SJCRH30 (cell line): ENCODE data around the gene HOXA1. TPM values are rescaled to one million over a fixed set of nuclear protein-coding genes. Genes with fewer than 3 reads are reported as not detected.

Experiments used
- DNase-seq, 2 experiments: peaks; one replicate each; pipeline ENCODE4 v3.0.0-alpha.2; 2015 to 2020
- H3K27ac ChIP-seq: fragments of 250-450 bp; sonication (Bioruptor Pico); 2 replicates; pipeline ENCODE4 v1.5.1; 2020; ENCODE audit warnings: mild to moderate bottlenecking, moderate library complexity
- H3K27me3 ChIP-seq: fragments of 250-450 bp; sonication (Bioruptor Pico); 2 replicates; pipeline ENCODE4 v1.5.1; 2020; ENCODE audit warnings: mild to moderate bottlenecking, moderate library complexity
- H3K36me3 ChIP-seq: fragments of 250-450 bp; sonication (Bioruptor Pico); 2 replicates; pipeline ENCODE4 v1.5.1; 2020; ENCODE audit warnings: mild to moderate bottlenecking, moderate library complexity
- H3K4me1 ChIP-seq: fragments of 250-450 bp; sonication (Bioruptor Pico); 2 replicates; pipeline ENCODE4 v1.5.1; 2020; ENCODE audit warnings: mild to moderate bottlenecking, moderate library complexity
- H3K4me3 ChIP-seq: fragments of 250-450 bp; sonication (Bioruptor Pico); 2 replicates; pipeline ENCODE4 v1.5.1; 2020; ENCODE audit warnings: mild to moderate bottlenecking, moderate library complexity
- H3K9me3 ChIP-seq: fragments of 250-450 bp; sonication (Bioruptor Pico); replicated peaks from 2 replicates; pipeline ENCODE4 v1.5.1; 2020; ENCODE audit warnings: mild to moderate bottlenecking, moderate library complexity
- total RNA-seq: library from RNA; depleted of rRNA; stranded (reverse); fragments of >200 nt; shearing (Covaris generic); gene quantifications from 2 replicates; pipeline ENCODE4 v1.2.3, GENCODE V29; 2014

HOXA1 gene
- total RNA-seq, 1 experiment from 2014 or later, result 7.3 TPM

DNA sequence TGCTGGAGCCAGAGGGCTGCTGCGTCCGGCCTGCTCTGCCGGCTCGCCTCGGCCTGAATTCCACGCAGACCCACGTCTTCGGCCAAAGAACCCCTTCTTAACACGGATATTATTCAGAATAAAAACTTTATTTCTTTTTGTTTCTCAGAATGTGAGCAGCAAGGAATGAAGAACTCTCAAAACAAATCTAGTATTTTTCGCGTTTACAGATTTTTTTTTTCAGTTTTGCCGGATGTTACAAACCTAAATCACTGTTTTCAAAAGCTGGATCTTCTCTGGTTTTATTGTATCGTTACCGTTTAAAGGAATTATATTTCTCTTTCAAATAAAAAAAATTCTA, 11.1 kb upstream of the HOXA1 start:
- DNase-seq, result no peak
- Histone ChIP-seq H3K36me3 (peaks cover 30% of the 10 kb centered on the region), H3K27me3 (no peaks in the 10 kb centered on the region), H3K9me3 (0 out of 2 replicates have a peak, but pooled peaks cover 2% of the 10 kb centered on the region), H3K4me1 (peaks cover 13% of the 10 kb centered on the region), H3K4me3 (no peak overlapping the region), H3K27ac (no peak overlapping the region)

DNA sequence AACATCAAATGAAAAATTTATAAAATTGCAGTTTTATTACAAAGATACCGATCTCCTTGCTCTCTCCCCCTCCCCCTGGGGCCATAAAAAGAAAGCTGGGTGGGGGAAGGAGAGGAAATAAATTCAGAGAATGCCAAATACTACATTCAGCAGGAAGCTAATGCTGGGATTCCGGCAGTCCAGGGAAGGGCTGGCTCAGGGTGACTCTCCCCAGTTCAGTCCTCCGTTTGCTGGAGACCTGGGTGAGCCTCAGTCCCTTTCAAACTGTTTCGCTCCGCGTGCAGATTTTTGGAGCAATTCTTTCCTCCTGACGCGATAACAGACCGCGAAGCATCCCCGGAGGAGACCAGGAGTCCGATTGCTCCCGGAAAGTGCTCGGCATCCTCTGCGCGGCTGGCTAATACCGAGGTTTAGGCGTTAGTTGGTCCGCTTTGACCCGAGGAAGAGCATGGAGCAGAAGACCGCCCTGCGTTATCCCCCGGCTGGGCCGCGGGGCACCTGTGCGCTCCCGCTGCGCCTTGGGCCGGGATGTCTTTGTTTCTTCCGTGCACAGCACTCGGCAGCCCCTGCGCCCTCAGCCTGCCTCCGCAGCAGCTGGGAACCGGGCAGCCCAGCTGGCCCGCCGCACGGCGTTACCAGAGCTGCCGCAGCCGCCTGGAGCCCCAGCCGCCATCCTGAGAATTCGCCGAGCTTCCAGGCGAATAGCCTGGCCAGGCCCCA, 10.5 kb upstream of the HOXA1 start:
- H3K4me3 ChIP-seq, result no peak overlapping the region
- no peak for DNase-seq
- 0 out of 2 replicates have a peak, but pooled peaks cover 2% of the 10 kb centered on the region for H3K9me3 ChIP-seq
- no peaks in the 10 kb centered on the region for H3K27me3 ChIP-seq
- H3K36me3 ChIP-seq, result peaks cover 30% of the 10 kb centered on the region
- peaks cover 8% of the 10 kb centered on the region for H3K4me1 ChIP-seq
- H3K27ac ChIP-seq, result no peak overlapping the region

DNA sequence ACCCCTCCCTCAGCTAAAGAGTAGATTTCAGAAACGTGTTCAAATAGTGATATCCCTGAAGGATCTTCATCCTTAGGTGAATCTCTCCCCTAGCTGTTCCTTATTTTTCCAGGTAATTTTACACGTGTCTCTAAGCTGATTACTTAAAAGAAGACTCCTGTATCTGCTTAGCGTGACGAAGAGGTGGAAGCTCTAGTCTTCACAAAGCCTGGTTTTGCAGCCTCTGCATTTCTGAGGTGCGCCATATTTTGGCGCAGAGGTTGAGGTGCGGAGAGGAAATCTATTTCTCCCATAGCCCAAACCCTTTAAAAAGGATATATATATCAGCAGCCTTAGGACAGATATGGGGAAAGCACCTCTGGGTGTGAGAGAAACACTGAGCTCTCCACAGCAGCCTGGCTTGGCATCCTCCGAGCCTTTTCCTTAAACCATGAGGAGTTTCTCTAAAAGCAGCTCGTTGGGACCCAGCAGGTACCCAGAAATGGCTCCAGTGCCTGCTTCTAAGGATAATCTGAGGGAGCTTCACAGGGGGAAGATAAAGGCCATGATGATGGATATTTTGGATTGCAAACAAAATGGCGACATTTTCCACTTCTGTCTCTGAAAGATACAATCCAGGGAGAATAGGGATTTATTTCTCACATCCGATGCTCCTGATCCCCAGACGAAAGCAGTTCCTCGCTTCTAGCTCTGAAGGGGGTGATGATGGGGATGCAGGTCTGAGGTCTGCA, 9.7 kb upstream of the HOXA1 start:
- Histone ChIP-seq H3K27me3 (no peaks in the 10 kb centered on the region), H3K27ac (no peak overlapping the region), H3K4me1 (no peaks in the 10 kb centered on the region), H3K9me3 (0 out of 2 replicates have a peak, but pooled peaks cover 2% of the 10 kb centered on the region), H3K4me3 (no peak overlapping the region), H3K36me3 (peaks cover 30% of the 10 kb centered on the region)
- DNase-seq, result no peak

DNA sequence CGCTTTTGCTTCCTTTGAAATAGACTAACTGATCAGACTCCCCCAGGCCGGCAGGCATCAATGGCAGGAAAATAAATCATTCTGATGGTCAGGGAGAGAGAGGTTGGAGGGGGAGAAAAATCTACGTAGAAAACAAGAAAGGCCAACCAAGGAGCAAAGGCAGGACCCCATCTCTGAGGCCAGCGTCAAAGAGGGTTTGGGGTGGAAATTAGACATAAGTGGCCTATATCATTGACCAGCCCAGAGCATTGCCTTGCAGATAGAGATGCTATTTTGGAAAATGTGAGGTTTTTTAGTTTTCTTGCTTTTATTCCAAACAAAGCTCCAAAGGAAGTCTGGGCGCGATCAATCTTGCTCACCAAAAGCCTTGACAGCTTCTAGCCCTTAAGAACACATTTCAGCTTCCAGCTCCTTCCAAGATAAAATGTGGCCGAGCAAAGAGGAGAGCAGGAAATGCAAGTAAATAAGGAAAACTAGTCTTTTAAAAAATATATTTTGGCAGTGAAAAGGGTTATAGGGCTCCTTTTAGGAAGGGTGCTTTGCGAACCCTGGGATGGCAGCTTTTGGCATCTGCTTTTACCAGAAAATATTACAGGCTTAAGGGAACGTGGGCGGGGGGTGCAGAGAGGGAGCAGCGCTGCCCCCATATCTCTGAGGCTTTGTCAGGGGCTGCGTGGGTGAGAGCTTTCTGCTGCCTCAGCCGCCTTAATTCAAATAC, 8.7 kb upstream of the HOXA1 start:
- Histone ChIP-seq H3K36me3 (peaks cover 28% of the 10 kb centered on the region), H3K27me3 (no peaks in the 10 kb centered on the region), H3K9me3 (0 out of 2 replicates have a peak, but pooled peaks cover 2% of the 10 kb centered on the region), H3K4me3 (no peak overlapping the region), H3K27ac (no peak overlapping the region), H3K4me1 (no peaks in the 10 kb centered on the region)
- DNase-seq, result no peak

DNA sequence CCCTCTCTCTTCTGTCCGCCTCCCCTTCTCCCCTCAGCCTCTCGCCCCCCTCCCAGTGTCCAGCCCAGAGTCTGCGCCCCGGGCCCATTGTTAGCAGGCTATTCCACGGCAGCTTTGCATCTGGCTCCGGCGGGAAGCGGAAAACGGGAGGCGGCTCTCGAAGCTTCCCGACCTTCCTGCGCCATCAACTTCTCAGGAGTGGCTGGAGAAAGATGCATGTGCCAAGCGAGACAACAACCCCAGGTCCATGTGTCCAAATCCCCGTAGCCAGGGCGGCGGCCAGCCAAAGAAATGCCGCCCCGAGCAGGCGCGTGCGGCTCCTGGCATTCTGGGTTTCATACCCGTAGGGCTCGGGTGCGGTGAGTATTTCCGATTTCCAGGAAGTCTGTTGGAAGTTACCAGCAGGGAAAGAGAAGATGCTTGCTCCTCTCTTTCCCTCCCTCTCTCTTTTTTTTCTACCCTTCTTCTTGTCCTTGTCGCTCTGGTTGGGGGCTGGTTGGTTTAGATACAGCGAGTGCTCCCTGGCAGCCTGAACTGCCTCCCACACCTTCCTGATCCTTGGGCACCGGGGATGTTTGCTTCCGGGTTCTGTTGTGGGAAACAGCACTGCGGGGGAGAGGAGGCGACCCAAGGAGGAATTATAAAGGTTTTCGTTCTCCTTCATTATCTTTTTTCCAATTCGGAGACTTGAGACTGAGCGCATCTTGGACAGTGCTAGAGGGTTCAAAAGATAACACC, 7.9 kb upstream of the HOXA1 start:
- no peak overlapping the region for H3K27ac ChIP-seq
- H3K9me3 ChIP-seq, result 0 out of 2 replicates have a peak, but pooled peaks cover 2% of the 10 kb centered on the region
- no peak for DNase-seq
- no peak overlapping the region for H3K4me3 ChIP-seq
- no peaks in the 10 kb centered on the region for H3K27me3 ChIP-seq
- H3K36me3 ChIP-seq, result peaks cover 26% of the 10 kb centered on the region
- no peaks in the 10 kb centered on the region for H3K4me1 ChIP-seq

DNA sequence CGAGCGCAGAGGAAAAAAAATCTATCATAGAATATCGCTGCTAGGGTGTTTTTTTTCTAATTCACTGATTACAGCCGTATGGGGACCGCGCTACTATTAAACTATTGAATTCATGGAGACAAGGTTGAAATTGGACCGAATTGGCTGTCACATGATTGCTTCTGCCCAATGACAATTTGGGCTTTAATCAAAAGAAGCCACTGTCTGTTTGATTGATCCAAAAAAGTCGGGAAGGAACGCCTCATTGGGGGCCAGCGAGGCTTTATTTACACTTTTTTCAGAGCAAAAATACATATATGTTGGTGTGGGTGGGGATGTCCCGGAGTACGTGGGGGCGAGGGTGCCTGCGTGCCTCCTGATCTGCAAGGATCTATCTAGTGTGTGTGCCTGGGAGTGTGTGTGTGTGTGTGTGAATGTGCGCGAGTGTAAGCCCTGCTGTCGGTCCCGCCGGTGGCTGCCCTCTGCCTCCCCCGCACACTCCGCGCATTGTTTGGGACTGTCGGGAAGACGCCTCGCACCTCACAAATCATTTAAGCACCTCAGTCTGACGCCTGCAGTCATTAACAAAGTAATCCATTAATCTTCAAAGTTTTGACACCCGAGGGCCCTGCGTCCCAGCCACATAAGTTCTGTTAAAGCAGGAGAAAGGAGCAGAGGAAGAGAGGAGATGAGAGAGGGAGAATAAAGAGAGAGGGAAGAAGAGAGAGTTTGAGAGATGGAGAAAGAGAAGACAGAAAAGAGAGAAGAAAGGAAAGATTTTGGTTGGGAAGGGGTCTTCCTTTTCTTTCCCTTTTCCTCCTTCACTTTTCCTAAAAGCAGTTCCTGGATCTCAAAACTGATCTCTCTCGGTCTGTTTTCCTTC, 7.0 kb upstream of the HOXA1 start, which contains the start of gene HOXA2:
Gene HOXA2 (minus strand): TSS at position 103 of the 862 bp plus-strand sequence. CDS start 183 bp downstream, outside the sequence.
- Histone ChIP-seq H3K27ac (no peak within 1 kb of the TSS), H3K36me3 (peaks cover 25% of the 10 kb centered on the region), H3K27me3 (no peaks in the 10 kb centered on the region), H3K4me3 (no peak within 1 kb of the TSS), H3K4me1 (no peaks in the 10 kb centered on the region), H3K9me3 (0 out of 2 replicates have a peak, but pooled peaks cover 2% of the 10 kb centered on the region)
- no peak for DNase-seq

DNA sequence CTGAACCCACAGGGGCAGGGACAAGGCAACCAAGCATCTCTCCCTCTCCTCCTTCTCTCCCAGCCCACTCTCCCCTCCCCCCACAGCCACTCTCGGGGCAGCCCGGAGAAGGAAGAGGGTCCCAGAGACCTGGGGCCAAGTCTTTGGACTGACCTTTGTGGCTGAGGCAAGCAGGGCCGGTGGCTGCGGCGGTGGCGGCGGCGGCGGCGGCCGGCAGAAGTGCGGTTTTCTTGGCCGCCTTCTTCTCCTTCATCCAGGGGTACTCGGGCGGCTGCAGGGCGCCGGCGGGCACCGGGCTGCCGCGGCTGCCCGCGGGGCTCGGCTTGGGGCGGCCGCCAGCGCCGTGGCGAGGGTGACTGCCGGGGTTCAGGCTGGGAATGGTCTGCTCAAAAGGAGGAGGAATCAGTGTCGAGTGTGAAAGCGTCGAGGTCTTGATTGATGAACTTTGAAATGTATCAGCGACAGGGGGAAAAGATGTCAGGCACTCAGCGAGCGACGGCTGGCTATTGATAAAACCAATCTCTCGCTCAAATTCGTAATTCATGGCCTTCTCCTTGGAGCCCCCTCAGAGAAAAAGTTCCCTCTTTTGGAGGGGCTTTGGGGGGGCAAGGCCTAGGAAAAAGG, 6.3 kb upstream of the HOXA1 start:
- Histone ChIP-seq H3K9me3 (0 out of 2 replicates have a peak, but pooled peaks cover 1% of the 10 kb centered on the region), H3K36me3 (peaks cover 21% of the 10 kb centered on the region), H3K4me3 (no peak overlapping the region), H3K4me1 (no peaks in the 10 kb centered on the region), H3K27me3 (no peaks in the 10 kb centered on the region), H3K27ac (no peak overlapping the region)
- DNase-seq, result no peak

DNA sequence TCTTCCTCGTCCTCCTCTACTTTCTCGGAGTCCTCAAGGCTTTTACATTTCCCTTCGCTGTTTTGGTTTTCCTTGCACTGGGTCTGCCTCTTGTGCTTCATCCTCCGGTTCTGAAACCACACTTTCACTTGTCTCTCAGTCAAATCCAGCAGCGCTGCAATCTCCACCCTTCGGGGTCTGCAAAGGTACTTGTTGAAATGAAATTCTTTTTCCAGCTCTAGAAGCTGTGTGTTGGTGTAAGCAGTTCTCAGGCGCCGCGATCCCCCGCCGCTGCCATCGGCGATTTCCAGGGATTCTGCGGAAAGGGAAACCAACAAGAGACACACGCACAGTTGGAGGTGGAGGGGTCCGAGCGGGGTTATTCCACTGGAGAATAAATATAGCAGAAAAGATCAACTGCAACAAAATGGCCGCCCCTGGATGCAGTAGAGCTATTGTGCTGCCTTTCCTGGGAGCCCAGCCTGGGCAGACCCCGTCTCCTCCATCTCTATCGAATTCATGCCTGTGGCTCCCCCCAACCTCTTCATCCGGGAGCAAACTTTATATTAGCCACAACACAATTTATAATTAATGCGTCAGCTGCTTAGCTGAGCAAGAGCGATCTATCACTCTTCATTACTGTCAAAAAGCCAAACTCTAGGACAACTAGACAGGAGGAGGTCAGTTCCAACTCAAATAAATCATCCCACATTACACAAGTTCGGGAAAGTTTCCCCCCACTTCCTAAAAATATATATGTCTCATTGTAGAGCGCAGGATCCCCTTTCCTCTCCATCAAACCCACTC, 5.6 kb upstream of the HOXA1 start:
- Histone ChIP-seq H3K9me3 (no peaks in the 10 kb centered on the region), H3K36me3 (peaks cover 14% of the 10 kb centered on the region), H3K27ac (no peak overlapping the region), H3K4me1 (no peaks in the 10 kb centered on the region), H3K27me3 (no peaks in the 10 kb centered on the region), H3K4me3 (no peak overlapping the region)
- DNase-seq, result no peak

DNA sequence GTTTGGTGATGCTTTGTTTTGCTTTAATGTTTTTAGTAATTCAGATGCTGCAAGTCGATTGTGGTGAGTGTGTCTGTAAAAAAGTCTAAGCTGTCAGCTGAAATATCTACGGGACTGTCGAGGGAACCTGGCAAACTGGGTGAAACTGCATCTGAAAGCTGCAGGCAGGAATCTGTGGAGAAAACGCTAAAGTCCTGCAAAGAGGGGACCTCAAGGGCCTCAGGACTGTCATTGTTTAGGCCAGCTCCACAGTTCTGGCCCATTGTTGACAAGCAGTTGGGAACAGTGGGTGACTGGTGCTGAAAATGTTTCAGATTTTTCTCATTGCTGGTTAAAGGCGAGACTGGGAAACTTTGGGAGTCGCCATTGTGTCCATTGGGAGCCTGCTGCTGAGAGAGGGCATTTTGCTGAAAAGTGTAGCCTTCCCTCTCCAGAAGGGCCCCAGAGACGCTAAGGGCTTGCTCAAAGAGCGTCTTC, 4.9 kb upstream of the HOXA1 start:
- no peak overlapping the region for H3K4me3 ChIP-seq

DNA sequence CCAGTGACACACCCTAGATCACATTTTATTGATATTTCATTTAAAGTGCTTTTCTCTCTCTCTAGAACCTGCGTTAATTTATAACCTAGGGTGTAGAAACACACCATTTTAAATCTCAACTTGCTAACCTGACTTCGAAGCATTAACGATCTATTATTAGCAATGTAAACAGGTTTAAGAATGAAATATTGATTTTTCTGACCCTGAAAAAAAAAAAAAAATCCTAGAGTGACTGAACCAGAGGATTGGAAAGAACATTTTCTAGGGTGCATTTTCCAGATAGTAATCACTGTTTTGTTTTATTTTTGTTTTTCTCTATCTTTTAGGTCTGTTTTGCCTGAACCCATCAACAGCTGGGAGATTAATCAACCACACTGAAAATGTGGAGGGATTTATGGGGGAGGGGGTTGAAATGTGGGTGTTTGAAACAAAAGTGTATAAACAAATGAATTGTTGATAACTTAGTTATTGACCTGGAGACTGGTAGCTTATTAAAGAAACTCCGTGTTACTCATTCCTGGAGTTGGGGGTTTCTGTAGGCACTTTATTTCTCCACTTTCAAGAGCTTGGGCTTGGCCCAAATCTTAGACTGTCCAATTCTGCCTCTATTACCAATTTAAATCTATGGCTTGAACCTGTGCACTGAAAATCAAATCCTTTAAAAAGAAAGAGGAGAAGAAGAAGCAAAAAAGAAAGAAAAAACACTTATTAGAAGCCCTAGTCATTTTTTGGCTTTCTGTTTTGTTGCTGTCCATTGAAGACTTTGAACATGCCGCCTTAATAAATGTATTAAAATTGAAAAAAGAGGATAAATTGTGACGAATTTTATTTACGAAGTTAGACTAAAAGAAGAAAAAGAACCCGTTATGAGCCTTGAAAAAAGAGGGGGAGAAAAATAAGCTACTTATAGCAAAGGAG, 3.9 kb upstream of the HOXA1 start:
- H3K27ac ChIP-seq, result no peak overlapping the region
- H3K9me3 ChIP-seq, result no peaks in the 10 kb centered on the region
- no peak for DNase-seq
- no peak overlapping the region for H3K4me3 ChIP-seq
- H3K4me1 ChIP-seq, result no peaks in the 10 kb centered on the region
- peaks cover 11% of the 10 kb centered on the region for H3K36me3 ChIP-seq
- H3K27me3 ChIP-seq, result no peaks in the 10 kb centered on the region

More for the DNA sequence above, 4.9 kb upstream of the HOXA1 start:
- H3K27ac ChIP-seq, result no peak overlapping the region
- no peak for DNase-seq
- no peaks in the 10 kb centered on the region for H3K27me3 ChIP-seq
- peaks cover 11% of the 10 kb centered on the region for H3K36me3 ChIP-seq
- H3K9me3 ChIP-seq, result no peaks in the 10 kb centered on the region
- H3K4me1 ChIP-seq, result no peaks in the 10 kb centered on the region

DNA sequence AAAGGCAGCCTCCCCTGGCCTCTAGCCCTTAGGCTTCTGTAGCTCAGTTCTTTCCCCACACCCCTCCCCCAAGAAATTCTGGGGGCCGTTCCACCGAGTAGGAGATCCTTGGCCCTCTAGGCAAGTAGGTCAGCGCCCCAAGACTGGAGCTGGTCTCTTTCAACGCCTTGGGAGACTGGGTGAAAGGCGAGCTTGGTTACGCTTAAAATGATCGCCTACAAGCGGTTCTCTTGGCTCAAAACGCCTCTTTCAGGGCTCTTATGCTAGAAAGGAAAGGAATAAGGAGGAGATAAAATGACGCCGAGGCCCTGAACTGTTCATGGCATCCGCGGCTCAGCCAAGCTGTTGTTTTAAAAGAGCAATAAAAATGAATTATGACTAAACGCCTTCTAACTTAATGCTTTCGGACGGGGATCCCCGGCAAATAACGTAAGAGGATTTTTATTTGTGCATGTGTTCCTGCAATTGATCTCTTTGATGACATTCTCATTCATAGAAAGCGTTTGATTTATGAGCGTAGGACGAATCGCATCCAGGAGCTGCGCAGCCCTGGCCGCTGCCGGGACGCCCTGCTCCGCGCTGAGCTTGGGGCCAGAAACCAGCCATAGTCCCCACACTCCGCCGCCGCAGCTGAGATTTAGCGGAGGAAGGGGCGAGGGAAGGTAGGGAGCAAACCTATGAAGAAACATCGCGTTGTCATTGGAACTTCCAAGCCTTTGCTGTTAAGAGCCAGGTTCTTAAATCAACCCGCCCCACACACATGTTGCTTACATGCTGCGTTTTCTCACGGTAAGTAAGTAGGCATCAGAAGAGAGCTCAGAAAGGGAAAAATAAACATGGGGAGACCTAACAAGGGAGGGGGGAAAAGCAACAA, 3.0 kb upstream of the HOXA1 start:
- Histone ChIP-seq H3K36me3 (peaks cover 11% of the 10 kb centered on the region), H3K27ac (no peak overlapping the region), H3K4me3 (no peak overlapping the region), H3K27me3 (no peaks in the 10 kb centered on the region), H3K4me1 (no peaks in the 10 kb centered on the region), H3K9me3 (no peaks in the 10 kb centered on the region)
- DNase-seq, result no peak
